NB4 (cell line): ENCODE data around the gene ETDC.

Source experiments
- POLR2A ChIP-seq: IDR thresholded peaks from 2 replicates; pipeline ENCODE4 v1.6.1; 2011; ENCODE audit warnings: mild to moderate bottlenecking; ENCODE audit not compliant: insufficient read length; ENCODE audit errors: extremely low read depth
- TF ChIP-seq, protein P1 (sequence below): IDR thresholded peaks from one replicate; pipeline ENCODE4 v1.5.1; 2012; ENCODE audit warnings: low read depth, low read length

DNA sequence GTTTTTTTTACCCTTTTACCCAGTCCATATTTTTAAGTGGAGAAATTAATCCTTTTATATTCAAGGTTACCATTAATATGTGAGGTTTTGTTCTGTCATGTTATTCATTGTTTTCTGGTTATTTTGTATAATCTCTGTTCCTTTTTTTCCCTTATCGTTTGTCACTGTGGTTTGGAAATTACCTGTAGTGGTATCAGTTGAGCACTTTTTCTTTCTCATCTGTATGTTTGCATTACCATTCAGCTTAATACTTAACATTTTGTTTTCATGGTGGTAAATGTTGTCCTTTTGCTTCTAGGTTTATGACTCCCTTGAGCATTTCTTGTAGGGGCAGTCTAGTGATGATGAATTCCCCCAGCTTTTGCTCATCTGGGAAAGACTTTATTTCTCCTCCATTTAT, 6.6 kb downstream of the ETDC start:
- TF ChIP-seq, protein P1, sequence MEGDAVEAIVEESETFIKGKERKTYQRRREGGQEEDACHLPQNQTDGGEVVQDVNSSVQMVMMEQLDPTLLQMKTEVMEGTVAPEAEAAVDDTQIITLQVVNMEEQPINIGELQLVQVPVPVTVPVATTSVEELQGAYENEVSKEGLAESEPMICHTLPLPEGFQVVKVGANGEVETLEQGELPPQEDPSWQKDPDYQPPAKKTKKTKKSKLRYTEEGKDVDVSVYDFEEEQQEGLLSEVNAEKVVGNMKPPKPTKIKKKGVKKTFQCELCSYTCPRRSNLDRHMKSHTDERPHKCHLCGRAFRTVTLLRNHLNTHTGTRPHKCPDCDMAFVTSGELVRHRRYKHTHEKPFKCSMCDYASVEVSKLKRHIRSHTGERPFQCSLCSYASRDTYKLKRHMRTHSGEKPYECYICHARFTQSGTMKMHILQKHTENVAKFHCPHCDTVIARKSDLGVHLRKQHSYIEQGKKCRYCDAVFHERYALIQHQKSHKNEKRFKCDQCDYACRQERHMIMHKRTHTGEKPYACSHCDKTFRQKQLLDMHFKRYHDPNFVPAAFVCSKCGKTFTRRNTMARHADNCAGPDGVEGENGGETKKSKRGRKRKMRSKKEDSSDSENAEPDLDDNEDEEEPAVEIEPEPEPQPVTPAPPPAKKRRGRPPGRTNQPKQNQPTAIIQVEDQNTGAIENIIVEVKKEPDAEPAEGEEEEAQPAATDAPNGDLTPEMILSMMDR = no peak
- TF ChIP-seq POLR2A = no peak
